HL-60 (cell line): ENCODE measurements around the gene PGAP3.

Experiments
- DNase-seq, 2 experiments: peaks; one replicate each; pipeline ENCODE4 v3.0.0-alpha.2; 2010 to 2020; ENCODE audit warnings: low read depth in 1 of 2, low spot score in 1 of 2
- H3K27ac ChIP-seq: fragments of 250-450 bp; sonication (Bioruptor Pico); replicated peaks from 2 replicates; pipeline ENCODE4 v1.5.1; 2020; ENCODE audit warnings: mild to moderate bottlenecking, moderate library complexity
- H3K27me3 ChIP-seq: fragments of 250-450 bp; sonication (Bioruptor Pico); 2 replicates; pipeline ENCODE4 v1.5.1; 2021; ENCODE audit warnings: mild to moderate bottlenecking, moderate library complexity; ENCODE audit not compliant: insufficient read depth, poor library complexity, severe bottlenecking
- H3K4me3 ChIP-seq: replicated peaks from 2 replicates; pipeline ENCODE4 v1.5.1; 2011; ENCODE audit warnings: mild to moderate bottlenecking, control low read depth, low read length; ENCODE audit not compliant: insufficient read depth
- GABPA ChIP-seq: IDR thresholded peaks from 2 replicates; pipeline ENCODE4 v1.6.1; 2012; ENCODE audit warnings: low read depth
- POLR2AphosphoS5 ChIP-seq: IDR thresholded peaks from 2 replicates; pipeline ENCODE4 v1.6.1; 2012; ENCODE audit warnings: low read depth
- SPI1 ChIP-seq: IDR thresholded peaks from 2 replicates; pipeline ENCODE4 v1.6.1; 2012; ENCODE audit warnings: low read depth, mild to moderate bottlenecking, borderline replicate concordance
- TF ChIP-seq, protein P1 (sequence below): IDR thresholded peaks from 2 replicates; pipeline ENCODE4 v1.6.1; 2012; ENCODE audit warnings: low read depth; ENCODE audit not compliant: insufficient replicate concordance
- TF ChIP-seq, protein P2 (sequence below): IDR thresholded peaks from one replicate; pipeline ENCODE4 v1.5.1; 2011; ENCODE audit warnings: low read length, control low read depth, inconsistent platforms; ENCODE audit not compliant: insufficient read depth

The PGAP3 gene

DNA sequence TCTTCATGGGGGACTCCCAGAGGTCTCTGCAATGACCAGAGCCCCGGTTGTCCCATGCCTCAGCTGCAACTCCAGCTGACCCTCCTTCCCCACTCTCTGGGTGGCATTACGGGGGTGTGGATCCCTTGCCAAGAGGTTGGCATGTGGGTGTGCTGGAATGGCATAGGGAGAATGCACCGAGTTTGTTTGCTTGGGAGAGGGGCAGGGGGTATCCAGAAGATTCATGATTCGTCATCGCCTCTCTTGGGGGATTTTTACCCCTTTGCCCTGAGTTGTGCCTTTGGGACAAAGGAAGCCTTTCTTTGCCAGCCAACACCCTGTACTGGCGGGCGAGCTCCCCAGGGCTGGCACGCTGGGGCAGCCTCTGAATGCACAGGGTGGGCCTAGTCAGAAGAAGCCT lies 18.5 kb upstream of the PGAP3 start:
- no peak for DNase-seq
- peaks cover 6% of the 10 kb centered on the region for H3K27me3 ChIP-seq
- no peak overlapping the region for H3K4me3 ChIP-seq
- TF ChIP-seq POLR2AphosphoS5 (no peak), GABPA (no peak), SPI1 (no peak)
- TF ChIP-seq, protein P1, sequence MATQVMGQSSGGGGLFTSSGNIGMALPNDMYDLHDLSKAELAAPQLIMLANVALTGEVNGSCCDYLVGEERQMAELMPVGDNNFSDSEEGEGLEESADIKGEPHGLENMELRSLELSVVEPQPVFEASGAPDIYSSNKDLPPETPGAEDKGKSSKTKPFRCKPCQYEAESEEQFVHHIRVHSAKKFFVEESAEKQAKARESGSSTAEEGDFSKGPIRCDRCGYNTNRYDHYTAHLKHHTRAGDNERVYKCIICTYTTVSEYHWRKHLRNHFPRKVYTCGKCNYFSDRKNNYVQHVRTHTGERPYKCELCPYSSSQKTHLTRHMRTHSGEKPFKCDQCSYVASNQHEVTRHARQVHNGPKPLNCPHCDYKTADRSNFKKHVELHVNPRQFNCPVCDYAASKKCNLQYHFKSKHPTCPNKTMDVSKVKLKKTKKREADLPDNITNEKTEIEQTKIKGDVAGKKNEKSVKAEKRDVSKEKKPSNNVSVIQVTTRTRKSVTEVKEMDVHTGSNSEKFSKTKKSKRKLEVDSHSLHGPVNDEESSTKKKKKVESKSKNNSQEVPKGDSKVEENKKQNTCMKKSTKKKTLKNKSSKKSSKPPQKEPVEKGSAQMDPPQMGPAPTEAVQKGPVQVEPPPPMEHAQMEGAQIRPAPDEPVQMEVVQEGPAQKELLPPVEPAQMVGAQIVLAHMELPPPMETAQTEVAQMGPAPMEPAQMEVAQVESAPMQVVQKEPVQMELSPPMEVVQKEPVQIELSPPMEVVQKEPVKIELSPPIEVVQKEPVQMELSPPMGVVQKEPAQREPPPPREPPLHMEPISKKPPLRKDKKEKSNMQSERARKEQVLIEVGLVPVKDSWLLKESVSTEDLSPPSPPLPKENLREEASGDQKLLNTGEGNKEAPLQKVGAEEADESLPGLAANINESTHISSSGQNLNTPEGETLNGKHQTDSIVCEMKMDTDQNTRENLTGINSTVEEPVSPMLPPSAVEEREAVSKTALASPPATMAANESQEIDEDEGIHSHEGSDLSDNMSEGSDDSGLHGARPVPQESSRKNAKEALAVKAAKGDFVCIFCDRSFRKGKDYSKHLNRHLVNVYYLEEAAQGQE: no peak
- TF ChIP-seq, protein P2, sequence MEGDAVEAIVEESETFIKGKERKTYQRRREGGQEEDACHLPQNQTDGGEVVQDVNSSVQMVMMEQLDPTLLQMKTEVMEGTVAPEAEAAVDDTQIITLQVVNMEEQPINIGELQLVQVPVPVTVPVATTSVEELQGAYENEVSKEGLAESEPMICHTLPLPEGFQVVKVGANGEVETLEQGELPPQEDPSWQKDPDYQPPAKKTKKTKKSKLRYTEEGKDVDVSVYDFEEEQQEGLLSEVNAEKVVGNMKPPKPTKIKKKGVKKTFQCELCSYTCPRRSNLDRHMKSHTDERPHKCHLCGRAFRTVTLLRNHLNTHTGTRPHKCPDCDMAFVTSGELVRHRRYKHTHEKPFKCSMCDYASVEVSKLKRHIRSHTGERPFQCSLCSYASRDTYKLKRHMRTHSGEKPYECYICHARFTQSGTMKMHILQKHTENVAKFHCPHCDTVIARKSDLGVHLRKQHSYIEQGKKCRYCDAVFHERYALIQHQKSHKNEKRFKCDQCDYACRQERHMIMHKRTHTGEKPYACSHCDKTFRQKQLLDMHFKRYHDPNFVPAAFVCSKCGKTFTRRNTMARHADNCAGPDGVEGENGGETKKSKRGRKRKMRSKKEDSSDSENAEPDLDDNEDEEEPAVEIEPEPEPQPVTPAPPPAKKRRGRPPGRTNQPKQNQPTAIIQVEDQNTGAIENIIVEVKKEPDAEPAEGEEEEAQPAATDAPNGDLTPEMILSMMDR: no peak
- no peak overlapping the region for H3K27ac ChIP-seq

- no peak for DNase-seq
- H3K27ac ChIP-seq: no peak overlapping the region
- no peak overlapping the region for H3K4me3 ChIP-seq
Observed at GRCh38 chr17:39705786-39706348, 18.0 kb upstream of the PGAP3 start.

DNA sequence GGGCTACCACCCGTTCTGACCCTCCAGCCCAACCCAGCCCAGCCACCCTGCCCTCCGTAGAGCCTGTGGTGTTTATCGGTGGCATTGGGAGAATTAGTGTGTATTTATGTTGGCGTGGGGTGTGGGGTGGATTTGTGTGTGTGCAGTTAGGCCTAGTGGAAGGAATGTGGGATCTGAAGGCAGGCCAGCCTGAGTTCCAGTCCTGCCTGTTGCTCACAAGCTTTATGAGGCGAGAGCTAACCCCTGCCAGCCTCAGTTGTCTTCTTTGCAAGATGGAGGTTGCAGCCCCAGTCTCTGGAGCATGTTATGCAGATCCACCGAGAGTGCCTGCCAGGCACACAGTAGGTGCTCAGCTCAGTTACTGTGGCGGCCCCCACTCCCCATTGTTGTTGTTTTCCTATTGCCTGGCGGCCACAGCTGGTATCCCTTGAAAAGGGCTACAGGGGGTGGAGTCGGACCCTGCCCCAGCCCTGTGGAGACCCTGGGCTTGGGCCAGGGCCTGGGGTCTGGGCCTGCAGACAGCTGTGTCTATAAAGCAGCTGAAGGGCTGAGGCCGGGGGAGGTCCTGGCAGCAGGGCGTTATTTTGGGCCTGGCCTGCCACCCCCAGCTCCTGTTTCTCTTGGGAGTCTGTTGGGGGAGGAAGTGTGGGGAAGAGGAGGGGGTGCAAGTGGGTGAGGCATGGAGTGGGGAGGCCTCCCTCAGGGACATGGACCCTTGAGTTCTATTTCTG lies 17.1 kb upstream of the PGAP3 start:
- Histone ChIP-seq H3K27me3 (peaks cover 15% of the 10 kb centered on the region), H3K27ac (no peak overlapping the region), H3K4me3 (no peak overlapping the region)
- no peak for DNase-seq
- TF ChIP-seq, protein P1: no peak
- TF ChIP-seq GABPA: no peak

More at GRCh38 chr17:39705786-39706348, 18.0 kb upstream of the PGAP3 start:
- peaks cover 9% of the 10 kb centered on the region for H3K27me3 ChIP-seq
- TF ChIP-seq, protein P2: no peak
- TF ChIP-seq SPI1: no peak
- TF ChIP-seq, protein P1: no peak
- TF ChIP-seq POLR2AphosphoS5: no peak
- TF ChIP-seq GABPA: no peak
